Thyroid gland (tissue), 4 donors: Measurements from ENCODE around the gene HDGFL2. TPM values are rescaled to one million over a fixed set of nuclear protein-coding genes. Genes with fewer than 3 reads are reported as not detected.
A peak's percentile ranks its signal among the peaks of the same experiment; 100 is the strongest.

Source experiments
- DNase-seq, 2 donors: peaks; one replicate each; pipeline ENCODE4 v3.0.0-alpha.2; 2019
- H3K27ac ChIP-seq, 3 donors: fragments of 200-600 bp; sonication (generic); 1 replicate in 2 of 3; 2 replicates in 1 of 3; pipeline ENCODE4 v1.5.1; 2016 to 2019; ENCODE audit warnings: mild to moderate bottlenecking in 1 of 3, moderate library complexity in 1 of 3
- H3K27me3 ChIP-seq: fragments of 200-600 bp; sonication (generic); one replicate; pipeline ENCODE4 v1.5.1; 2019
- H3K36me3 ChIP-seq, 2 donors: fragments of 200-600 bp; sonication (generic); one replicate each; pipeline ENCODE4 v1.5.1; 2016 to 2019
- H3K4me1 ChIP-seq, 2 donors: fragments of 200-600 bp; sonication (generic); one replicate each; pipeline ENCODE4 v1.5.1; 2017 to 2019
- H3K4me3 ChIP-seq, 3 donors: fragments of 200-600 bp; sonication (generic); replicated peaks in 1 of 3; 1 replicate in 2 of 3; 2 replicates in 1 of 3; pipeline ENCODE4 v1.5.1; 2016; ENCODE audit warnings: mild to moderate bottlenecking in 1 of 3
- H3K9me3 ChIP-seq: fragments of 200-600 bp; sonication (generic); one replicate; pipeline ENCODE4 v1.5.1; 2017
- POLR2A ChIP-seq, 2 donors: fragments of 450-650 bp; IDR thresholded peaks; one replicate each; pipeline ENCODE4 v1.6.1; 2017; ENCODE audit warnings: antibody characterized with exemption in 2 of 2, mild to moderate bottlenecking in 2 of 2, moderate library complexity in 1 of 2
- WGBS, 2 donors: methylation state at CpG; one replicate each; pipeline ENCODE4 v1.1.5; 2017; 5-methylcytosine and 5-hydroxymethylcytosine counted together
- intact Hi-C: fragments of 100-400 bp; cut with DNase I; formaldehyde crosslinking; loops from one replicate; pipeline ENCODE4 v1.15.1; 2023
- total RNA-seq, 4 donors: library from RNA; depleted of rRNA; stranded (reverse); fragments of >200 nt; gene quantifications; one replicate each; pipeline ENCODE4 v1.2.3, GENCODE V29; 2016
- TF ChIP-seq, protein P1 (sequence below), 6 experiments: fragments of 200-600 bp in 3 of 6; fragments of 450-650 bp in 3 of 6; sonication (generic) in 3 of 6; IDR thresholded peaks; one replicate each; pipeline ENCODE4 v1.5.1; 2016 to 2019; ENCODE audit warnings: antibody characterized with exemption in 6 of 6, mild to moderate bottlenecking in 2 of 6, inconsistent platforms in 1 of 6, moderate library complexity in 1 of 6

The HDGFL2 gene
- 10 to 100 TPM; 26.5 to 42.3 (median 28.4) TPM for total RNA-seq

DNA sequence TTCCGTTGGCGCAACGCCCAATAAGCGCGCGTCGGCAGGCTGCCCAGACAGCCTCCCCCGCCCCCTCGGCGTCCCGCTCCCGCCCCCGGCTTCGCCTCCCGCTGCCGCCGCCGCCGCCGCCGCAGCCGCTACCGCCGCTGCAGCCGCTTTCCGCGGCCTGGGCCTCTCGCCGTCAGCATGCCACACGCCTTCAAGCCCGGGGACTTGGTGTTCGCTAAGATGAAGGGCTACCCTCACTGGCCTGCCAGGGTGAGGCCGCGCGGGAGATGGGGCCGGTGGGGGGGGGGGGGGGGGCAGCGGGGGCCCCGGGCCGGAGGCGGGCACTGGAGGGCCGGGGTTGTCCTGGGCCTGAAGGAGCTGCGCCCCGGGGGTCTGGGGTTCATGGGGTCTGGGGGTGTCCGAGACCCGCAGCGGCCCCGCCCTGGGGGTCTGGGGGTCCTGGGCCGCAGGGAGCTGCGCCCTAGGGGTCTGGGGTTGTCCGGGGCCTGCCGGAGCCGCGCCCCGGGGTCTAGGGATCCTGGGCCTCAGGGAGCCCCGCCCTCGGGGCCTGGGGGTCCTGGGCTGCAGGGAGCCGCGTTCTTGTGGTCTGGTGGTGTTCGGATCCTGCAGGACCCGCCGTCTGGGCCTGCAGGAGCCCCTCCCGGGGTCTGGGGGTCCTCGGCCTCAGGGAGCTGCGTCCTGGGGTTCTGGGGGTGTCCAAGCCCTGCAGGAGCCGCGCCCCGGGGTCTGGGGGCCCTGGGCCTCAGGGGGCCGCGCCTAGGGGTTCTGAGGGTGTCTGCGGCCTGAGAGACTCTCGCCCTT lies at the start of gene HDGFL2:
HDGFL2 (plus strand) TSS at position 124 of the 801 bp plus-strand sequence; CDS start at position 178, 54 bp downstream.
- H3K9me3 ChIP-seq, result no peaks in the 10 kb centered on the region
- H3K27ac ChIP-seq, result peak within 1 kb of the TSS; percentile 53 to 63 (median 60)
- H3K27me3 ChIP-seq, result no peaks in the 10 kb centered on the region
- intact Hi-C loops, result loop anchor here (2.0 kb wide), 1 partner anchor 14 kb away; no protein-coding TSS in a partner anchor
- DNase-seq, result no peak
- 1 to 14% methylated on average over 2 to 29 of the region's 71 CpGs for WGBS, 2 donors
- peaks cover 5 to 12% of the 10 kb centered on the region in 2 donors for H3K36me3 ChIP-seq
- H3K4me1 ChIP-seq, result peaks cover 20% of the 10 kb centered on the region in 2 donors
- H3K4me3 ChIP-seq, result peak within 1 kb of the TSS; percentile 79 to 97 (median 83)
- TF ChIP-seq, protein P1, sequence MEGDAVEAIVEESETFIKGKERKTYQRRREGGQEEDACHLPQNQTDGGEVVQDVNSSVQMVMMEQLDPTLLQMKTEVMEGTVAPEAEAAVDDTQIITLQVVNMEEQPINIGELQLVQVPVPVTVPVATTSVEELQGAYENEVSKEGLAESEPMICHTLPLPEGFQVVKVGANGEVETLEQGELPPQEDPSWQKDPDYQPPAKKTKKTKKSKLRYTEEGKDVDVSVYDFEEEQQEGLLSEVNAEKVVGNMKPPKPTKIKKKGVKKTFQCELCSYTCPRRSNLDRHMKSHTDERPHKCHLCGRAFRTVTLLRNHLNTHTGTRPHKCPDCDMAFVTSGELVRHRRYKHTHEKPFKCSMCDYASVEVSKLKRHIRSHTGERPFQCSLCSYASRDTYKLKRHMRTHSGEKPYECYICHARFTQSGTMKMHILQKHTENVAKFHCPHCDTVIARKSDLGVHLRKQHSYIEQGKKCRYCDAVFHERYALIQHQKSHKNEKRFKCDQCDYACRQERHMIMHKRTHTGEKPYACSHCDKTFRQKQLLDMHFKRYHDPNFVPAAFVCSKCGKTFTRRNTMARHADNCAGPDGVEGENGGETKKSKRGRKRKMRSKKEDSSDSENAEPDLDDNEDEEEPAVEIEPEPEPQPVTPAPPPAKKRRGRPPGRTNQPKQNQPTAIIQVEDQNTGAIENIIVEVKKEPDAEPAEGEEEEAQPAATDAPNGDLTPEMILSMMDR (IDR thresholded peaks at IDR 0.05), result no peak
- no peak for TF ChIP-seq POLR2A (IDR thresholded peaks at IDR 0.05)

GRCh38 chr19:4423416-4424126 lies 48.5 kb upstream of the HDGFL2 start:
- no peaks in the 10 kb centered on the region for H3K36me3 ChIP-seq
- intact Hi-C loops, result no loop called here
- no peaks in the 10 kb centered on the region for H3K27me3 ChIP-seq
- H3K4me1 ChIP-seq, result no peaks in the 10 kb centered on the region
- H3K4me3 ChIP-seq, result no peak overlapping the region
- no peaks in the 10 kb centered on the region for H3K9me3 ChIP-seq
- no peak for DNase-seq
- WGBS, 2 donors, result 87 to 93% methylated on average over 16 of the region's 16 CpGs
- TF ChIP-seq, protein P1 (IDR thresholded peaks at IDR 0.05), result no peak
- TF ChIP-seq POLR2A (IDR thresholded peaks at IDR 0.05), result no peak
- H3K27ac ChIP-seq, result no peak overlapping the region

GRCh38 chr19:4425537-4425936 lies 46.6 kb upstream of the HDGFL2 start:
- no peak for DNase-seq
- H3K27ac ChIP-seq, result no peak overlapping the region
- WGBS, 2 donors, result 98% methylated on average over 6 of the region's 6 CpGs
- no peak overlapping the region for H3K4me3 ChIP-seq
- intact Hi-C loops, result no loop called here
- no peak for TF ChIP-seq POLR2A (IDR thresholded peaks at IDR 0.05)
- TF ChIP-seq, protein P1 (IDR thresholded peaks at IDR 0.05), result no peak
- no peaks in the 10 kb centered on the region for H3K9me3 ChIP-seq
- H3K36me3 ChIP-seq, result no peaks in the 10 kb centered on the region
- H3K27me3 ChIP-seq, result no peaks in the 10 kb centered on the region
- H3K4me1 ChIP-seq, result no peaks in the 10 kb centered on the region

GRCh38 chr19:4428326-4428975 lies 43.6 kb upstream of the HDGFL2 start:
- H3K4me3 ChIP-seq, result no peak overlapping the region
- no peak overlapping the region for H3K27ac ChIP-seq
- 92 to 95% methylated on average over 19 of the region's 20 CpGs for WGBS, 2 donors
- TF ChIP-seq, protein P1 (IDR thresholded peaks at IDR 0.05), result no peak
- no peak for TF ChIP-seq POLR2A (IDR thresholded peaks at IDR 0.05)
- intact Hi-C loops, result no loop called here
- H3K4me1 ChIP-seq, result no peaks in the 10 kb centered on the region
- H3K36me3 ChIP-seq, result no peaks in the 10 kb centered on the region
- no peaks in the 10 kb centered on the region for H3K9me3 ChIP-seq
- DNase-seq, result no peak
- H3K27me3 ChIP-seq, result no peaks in the 10 kb centered on the region
